GM19099 (cell line): ENCODE measurements around the gene ARL15.

Source experiments
- POLR2A ChIP-seq: IDR thresholded peaks from 3 replicates; pipeline ENCODE4 v1.6.1; 2011; ENCODE audit warnings: low read depth; ENCODE audit not compliant: insufficient read length; ENCODE audit errors: extremely low read depth

The ARL15 gene

DNA sequence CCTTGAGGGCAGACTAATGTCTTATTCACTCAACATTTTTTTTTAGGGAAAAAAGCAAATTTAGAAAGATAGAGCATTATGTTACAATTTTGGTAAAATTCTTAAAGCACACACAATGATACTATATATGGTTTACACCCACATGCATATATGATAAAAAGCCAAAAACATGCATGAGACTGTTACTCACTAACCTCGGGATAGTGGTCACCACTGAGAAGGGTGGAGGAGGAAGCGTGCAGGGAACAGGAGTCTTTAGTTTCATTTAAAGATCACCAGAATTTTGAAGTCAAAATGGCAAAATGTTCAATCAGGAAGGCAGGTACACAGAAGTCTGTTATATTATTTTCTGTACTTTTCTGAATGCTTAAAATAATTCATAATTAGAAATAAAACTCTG lies 9.2 kb downstream of the ARL15 start:
- no peak for TF ChIP-seq POLR2A

DNA sequence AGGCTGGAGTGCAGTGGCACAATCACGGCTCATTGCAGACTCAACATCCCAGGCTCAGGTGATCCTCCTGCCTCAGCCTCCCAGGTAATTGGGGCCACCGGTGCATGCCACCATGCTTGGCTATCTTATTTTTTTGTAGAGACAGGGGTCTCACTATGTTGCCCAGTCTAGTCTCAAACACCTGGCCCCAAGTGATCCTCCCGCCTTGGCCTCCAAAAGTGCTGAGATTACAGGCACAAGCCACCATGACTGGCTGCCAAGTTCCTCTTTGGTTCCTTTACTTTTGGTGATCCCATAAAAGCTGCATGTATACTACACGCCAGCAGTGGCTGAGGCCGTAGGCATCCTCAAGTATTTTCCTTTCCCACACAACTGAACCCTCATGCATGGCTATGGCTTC lies 11.4 kb downstream of the ARL15 start:
- TF ChIP-seq POLR2A: no peak

DNA sequence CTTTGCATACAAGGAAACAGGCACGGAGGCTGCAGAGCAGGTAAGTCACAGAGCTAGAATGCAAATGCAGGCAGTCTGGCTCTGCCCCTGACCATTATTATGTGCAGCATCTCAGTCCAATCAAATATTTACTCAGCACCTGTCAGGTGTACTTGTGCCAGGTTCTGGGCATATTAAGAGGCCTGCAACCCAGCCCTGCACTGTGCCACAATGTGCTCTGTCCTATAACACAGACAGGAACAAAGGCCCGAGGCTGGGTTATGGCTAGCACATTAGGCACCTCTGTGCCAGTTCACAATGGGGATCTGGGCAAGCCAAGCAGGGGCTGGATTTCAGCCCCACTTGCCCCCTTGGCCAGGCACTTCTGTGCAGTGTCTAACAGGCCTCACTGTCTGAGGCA lies 14.0 kb downstream of the ARL15 start:
- TF ChIP-seq POLR2A: no peak

DNA sequence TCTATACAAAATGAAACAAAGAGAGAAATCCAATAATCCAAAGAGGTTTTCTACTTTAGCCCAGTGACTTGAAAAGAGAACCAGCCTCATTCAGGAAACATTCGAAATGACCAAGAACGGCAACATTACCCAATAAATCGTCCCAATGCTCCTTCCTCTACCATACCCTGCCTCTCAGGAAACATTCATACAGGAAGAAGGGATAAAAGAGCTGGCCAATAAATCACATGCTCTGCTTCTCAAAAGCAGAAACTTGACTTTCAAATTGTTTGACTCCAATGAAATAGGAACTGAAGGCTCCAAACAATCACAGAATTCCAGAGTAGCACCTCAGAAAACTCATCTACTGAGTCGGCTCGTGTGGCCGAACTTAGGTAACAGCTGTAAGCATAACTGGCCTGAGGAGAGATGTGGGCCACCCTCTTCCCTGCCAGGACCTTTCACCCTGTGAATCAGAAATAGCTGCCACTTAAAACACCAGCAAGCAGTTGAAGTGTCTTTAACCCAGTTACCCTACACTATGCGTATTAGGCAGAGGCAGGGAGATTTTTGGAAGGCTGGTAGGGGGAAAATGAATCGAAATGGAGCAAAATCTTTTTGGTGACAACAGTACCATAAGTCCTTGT lies 14.6 kb downstream of the ARL15 start:
- TF ChIP-seq POLR2A: no peak

DNA sequence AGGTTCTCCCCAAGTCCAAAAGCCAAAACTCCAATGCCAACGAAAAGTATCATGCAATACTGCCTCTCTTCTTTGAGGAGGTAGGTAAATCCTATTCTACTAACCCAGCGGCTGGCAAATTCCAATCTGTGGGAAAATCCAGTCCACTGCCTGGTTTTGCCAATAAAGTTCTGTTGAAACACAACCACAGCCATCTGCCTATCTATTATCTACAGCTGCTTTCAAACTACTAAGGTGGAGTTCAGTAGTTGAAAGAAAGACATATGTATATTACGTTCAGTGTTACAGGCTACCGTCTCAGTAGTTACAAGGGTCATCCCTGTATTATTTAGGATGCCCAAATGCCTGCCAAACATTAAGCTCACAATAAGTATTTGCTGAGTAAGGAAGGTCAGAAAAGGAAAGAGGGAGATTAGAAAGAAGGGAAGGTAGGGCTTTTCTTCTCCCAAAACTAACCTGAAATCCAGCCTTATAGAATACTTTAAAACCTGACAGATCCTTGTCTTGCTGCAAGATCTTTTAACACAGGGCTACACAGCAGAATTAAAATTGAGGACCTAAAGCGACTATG lies 16.2 kb downstream of the ARL15 start:
- TF ChIP-seq POLR2A: no peak

DNA sequence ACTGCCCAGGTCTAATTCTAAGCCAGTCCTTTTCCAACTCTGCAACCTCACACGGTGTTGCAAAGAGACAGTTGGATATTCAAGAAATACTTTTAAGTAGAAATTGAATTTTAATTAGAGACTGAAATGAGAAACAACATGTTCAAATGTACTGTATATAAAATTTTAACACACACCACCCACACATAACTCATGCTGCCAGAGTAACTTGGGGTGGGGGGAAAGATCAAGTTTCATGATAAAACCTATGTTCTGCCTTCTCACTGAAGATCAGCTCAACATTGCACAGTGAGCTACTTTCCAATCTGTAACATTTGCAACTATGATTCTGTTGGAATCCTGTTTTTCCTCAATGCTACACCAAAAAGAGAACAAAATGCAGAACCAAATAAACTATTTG lies 17.5 kb downstream of the ARL15 start:
- TF ChIP-seq POLR2A: no peak

DNA sequence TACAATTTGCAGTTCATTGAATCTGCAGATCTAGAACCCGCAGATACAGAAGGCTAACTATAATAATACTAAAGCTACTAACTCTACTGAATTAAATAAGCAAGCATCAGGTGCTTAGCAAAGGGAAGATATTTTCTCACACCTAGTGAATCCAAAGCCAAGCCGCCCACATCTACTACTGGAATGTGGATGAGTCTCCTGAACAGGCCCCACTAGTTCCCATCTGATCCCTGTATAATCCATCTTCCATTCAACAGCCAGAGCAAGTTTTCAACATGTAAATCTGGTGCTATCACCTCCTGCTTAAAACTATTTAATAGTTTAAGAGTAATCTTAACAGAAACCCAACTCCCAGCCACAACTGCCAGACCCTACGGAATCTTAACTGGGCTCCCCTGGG lies 18.9 kb downstream of the ARL15 start:
- no peak for TF ChIP-seq POLR2A

DNA sequence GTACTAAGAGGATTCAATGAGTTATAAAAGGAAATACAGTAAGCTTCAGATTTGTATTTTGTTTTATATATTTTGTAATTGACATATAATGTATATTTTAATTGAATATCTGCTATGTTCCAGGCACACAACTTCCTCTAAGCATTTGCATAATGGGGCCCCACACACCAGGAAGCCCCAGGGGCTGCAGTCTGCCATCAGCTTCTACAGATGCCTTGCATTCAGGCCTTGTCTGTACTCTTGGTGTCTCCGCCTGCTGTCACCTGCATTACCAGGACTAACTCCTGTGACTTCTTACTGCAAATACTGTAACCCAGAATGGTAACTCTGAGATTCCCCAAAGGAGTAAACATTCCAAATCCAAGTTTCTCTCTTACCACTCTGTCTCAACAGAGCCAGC lies 20.6 kb downstream of the ARL15 start:
- no peak for TF ChIP-seq POLR2A

DNA sequence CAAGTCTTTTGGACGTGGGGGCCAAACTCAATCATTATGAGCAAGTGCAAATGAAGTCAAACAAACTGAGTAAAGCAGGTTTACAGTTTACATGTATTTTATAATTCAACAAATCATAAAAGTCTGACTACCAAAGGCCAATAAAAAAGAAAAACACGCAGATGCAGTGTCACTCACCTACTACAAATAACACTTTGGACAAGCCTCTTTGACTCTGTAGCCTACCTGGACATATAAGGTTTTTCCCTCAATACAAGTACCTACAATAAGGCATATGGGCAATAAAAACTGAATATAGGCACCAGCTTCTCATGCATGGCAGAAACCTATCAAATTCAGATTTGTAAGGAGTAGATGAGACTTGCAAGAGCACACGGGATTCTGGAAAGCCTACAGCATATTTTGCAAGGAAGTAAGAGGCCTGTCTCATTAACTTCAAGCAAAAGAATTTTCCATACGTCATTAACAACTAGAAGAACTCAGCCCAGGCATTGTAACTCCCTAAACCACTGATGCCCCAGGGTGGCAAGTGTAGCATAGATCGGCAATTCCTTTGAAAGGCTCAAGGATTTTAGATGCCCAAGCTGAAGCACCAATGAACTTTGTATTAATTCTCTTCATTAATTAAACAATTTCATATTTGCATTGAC lies 21.7 kb downstream of the ARL15 start:
- TF ChIP-seq POLR2A: no peak

DNA sequence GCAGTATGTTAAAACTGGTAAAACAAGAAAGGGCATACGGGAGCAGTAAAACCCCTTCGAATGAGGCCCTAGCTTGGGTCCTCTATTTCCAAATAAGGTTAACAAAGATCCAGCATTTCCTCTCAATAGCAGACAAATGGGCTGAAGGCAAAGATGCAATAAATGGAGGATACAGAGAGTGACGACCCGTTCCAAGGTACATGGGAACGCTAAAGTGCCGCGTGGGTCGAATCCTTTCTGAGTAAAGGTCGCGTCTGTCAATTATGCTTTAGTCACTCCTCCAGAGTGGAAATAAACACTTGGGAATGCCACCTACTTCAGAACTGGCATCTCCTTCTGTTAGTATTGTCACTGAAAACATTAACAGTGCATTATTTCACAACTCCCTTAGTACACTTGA lies 24.7 kb downstream of the ARL15 start:
- TF ChIP-seq POLR2A: no peak

DNA sequence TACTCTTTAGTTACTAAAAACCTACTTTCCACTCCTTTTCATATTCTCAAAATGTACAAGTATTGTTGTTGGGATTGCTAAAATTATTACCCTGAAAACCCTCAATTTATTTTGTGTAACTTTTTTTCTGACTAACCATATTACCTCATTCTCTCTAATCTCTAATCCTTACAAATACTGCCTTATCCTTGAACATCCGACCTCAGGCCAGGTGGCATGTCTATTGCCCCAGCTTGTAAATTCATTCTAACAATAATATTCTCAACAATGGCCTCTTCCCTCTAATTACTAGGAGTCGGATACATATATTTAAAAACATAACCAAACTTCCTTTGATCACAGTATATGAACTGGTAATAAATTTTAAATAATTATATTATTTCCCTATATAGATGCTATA lies 25.8 kb downstream of the ARL15 start:
- TF ChIP-seq POLR2A: no peak

DNA sequence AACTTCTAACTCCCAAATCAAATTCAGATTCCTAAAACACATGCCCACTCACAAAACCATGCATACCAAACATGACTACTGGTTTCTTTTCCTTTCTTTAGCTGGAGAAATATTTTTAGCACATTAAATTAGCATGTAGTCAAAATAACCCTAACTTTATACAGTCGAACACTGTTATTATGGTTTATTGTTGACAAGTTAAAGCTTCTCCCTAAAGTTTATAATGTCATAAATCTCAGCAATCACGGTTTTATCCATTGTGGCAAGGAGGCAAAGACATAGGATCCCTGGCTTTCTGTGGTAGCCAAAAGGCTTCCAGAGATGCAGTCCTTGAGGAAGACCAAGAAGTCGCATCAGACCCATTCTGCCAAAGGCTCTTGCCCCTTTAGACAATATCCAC lies 27.5 kb downstream of the ARL15 start:
- TF ChIP-seq POLR2A: no peak

DNA sequence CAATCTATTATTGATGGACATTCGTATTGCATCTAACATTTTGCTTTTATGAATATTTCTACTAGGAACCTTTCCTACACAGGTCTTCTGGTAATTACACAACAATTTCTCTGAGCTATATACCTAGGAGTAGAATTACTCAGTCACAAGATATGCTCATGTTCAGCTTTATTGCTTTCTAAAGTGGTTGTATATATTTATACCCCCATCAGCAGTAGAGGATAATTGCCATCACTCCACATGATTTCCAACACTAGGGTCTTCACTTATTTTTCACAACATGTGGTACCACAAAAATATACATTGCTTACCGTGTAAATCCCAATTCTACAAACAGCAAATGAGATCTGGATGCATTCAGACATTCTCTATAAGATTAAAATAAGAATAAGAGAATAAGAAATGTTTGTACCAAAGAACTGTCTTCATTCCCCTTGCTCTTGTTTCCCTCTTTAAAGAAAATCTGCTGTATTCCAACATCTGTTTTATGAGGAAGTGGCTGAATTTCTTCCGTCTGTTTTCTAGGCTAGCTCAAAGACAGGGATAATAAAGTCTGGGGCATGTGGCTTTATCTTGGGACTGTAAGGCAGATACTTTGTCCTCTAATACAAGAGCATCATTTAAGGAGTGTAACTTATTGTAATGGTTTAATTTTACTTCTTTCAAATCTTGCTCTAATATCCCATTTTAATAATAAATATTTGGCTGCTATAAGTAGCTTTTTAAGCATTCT lies 28.2 kb downstream of the ARL15 start:
- no peak for TF ChIP-seq POLR2A

DNA sequence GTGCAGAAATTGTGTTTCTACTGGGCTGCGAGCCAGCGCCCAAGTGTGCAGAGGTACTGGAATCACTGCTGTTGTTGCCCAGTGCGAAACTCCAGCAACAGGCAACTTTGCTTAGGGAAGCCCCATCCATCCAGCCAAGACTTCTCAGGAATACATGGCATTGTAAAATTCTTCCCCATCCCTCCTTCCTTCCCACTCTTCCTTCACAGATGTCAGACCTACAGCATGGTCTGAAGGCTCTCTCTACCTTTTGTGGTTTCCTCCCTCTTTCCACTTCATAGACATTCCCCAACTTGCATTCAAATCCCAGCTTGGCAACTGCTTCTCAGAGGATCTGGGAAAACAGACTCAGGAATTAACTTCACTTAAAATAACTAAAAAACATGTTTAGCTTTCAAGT lies 30.4 kb downstream of the ARL15 start:
- TF ChIP-seq POLR2A: no peak

DNA sequence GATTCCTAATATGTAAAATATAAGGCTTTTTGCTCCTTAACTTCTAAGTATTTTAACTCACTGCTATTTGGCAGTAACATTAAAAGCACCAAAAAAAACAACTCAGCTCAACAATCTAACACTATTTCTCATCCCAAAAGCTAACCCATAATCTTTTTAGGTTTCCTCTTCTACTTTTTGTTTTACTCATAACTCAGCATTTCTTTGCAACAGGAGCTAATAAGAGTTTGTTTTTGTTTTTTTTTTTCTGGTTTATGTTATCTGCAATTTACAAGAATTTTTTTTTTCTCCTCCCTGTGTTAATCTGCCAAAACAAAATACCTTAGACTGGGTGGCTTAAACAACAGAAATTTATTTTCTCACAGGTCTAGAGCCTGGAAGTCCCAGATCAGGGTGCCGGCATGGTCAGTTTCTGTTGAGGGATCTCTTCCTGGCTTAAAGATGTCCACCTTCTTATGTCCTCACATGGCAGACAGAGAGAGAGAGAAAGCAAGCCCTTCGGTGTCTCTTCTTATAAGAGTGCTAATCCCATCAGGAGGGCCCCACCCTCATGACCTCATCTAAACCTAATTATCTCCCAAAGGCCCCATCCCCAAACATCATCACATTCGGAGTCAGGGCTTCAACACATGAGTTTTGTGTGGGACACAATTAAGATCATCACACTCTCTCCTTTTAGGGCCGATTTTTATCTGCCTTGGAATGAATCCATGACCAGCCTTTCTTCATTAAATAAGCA lies 31.2 kb downstream of the ARL15 start:
- no peak for TF ChIP-seq POLR2A
